Activated CD4-positive, CD25-positive, alpha-beta regulatory T cell treated with anti-CD3 and anti-CD28 coated beads, Interleukin-2, amount 50 U/mL, for 16 hours (primary cell): ENCODE measurements around the gene M1AP.

Experiments used
- DNase-seq: peaks from one replicate; pipeline ENCODE4 v3.0.0-alpha.2; 2020; ENCODE audit warnings: low read depth, low spot score

Gene M1AP

GRCh38 chr2:74526649-74527230, 121.4 kb downstream of the M1AP start:
- no peak for DNase-seq

DNA sequence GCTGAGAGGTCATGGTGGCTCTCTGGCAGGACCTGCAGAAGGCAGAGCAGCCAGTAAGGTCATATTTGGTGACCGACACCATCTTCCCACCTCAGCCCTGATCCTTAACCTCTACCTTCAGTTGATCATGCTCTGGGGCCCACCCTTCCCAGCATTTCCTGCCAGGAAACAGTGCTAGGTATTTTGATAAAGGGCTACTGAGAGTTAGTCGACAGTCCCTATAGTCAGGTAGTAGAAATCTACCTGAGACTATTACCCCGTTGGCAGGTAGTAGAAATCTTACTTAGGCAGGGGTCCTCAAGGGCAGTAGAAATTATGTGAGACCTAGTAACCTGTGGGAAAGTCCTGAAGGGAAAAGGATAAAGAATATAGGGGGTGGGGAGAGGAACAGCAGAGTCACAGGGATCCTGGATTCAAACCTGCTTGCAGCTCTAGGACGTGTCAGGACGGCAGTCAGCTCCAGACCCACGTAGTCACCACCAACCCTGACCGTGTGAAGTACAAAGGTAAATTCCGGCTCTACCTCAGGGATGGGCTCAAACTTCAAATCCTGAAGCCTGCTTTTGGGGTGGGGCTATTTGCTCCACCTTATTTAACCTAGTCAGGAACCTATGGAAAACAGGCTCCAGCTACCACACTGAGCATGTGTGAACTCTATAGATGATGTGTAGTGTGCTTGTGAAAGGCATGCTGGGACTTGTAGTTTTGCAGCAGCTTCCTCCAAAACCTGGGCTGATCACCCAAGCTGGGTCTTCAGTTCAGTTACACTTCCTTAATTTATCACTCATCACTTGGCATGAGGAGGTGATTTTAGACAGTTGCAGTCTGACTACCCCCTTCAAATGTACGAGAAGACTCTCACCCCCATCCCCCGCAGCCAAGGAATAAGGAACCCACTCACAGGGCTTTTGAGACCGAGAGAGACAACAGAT, 122.1 kb downstream of the M1AP start, which contains the start of gene DQX1:
TSS of gene DQX1 (minus strand) at position 515 of the 932 bp plus-strand sequence. CDS start at position 13, 502 bp downstream.
- DNase-seq = no peak

DNA sequence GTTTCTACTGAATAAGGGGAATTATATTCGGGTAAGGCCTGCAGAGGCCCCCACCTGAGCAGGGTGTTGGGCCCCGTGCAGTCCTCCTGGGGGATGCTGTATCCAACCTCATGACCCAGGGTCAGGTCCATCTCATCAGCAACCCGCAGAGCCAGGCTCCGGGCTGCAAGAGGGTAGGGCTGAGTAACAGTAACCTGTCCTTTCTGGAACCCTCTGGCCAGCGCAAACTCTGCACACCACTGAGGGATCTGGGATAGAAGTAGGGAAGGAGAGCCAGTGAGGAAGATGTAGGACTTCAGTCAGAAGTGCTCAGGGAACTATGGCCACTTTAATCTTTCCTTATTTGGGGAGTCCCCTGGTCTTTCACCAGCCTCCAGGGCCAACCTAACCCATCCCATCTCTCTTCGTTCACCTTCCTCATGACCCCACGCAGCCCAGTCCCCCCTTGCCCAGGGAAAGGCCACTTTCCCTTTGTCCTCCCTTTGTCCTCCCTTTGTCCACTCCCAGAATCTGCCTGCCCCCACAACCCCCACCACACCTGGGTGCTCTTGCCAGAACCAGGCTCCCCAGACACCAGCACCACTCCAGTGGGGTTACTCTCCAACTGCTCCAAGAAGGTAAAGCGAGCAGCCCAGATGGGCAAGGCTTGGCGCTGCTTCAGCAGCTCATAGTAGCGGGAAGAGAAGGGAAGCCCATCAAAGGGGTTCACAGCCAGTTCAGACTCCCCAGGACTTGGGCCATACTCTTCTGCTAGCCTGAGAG, 123.0 kb downstream of the M1AP start:
- DNase-seq = no peak

DNA sequence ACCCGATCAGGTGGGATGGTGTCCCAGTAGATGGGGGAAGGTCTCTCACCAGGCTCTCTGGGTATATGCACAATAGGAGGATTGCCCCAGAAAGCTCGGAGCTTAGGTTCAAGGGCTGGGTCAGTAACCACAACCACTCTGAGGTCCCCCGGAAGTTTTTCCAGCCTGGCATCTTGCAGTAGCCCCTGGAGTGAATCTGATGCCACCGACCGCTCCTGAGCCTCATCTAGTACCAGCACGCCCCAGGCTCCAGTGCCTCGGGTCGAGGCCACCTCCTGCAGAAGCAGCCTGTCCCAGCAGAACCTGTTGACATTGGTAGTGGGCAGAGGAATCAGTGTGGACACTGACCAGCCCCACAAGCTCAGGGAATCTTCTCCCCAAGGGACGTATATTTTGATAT, 124.1 kb downstream of the M1AP start:
- DNase-seq = no peak

GRCh38 chr2:74522516-74522915, 125.6 kb downstream of the M1AP start:
- no peak for DNase-seq

GRCh38 chr2:74516650-74517049, 131.5 kb downstream of the M1AP start:
- no peak for DNase-seq

GRCh38 chr2:74515981-74516633, 132.0 kb downstream of the M1AP start:
- no peak for DNase-seq

- DNase-seq = no peak
These were observed 132.7 kb downstream of the M1AP start for GRCh38 chr2:74515271-74515980.

DNA sequence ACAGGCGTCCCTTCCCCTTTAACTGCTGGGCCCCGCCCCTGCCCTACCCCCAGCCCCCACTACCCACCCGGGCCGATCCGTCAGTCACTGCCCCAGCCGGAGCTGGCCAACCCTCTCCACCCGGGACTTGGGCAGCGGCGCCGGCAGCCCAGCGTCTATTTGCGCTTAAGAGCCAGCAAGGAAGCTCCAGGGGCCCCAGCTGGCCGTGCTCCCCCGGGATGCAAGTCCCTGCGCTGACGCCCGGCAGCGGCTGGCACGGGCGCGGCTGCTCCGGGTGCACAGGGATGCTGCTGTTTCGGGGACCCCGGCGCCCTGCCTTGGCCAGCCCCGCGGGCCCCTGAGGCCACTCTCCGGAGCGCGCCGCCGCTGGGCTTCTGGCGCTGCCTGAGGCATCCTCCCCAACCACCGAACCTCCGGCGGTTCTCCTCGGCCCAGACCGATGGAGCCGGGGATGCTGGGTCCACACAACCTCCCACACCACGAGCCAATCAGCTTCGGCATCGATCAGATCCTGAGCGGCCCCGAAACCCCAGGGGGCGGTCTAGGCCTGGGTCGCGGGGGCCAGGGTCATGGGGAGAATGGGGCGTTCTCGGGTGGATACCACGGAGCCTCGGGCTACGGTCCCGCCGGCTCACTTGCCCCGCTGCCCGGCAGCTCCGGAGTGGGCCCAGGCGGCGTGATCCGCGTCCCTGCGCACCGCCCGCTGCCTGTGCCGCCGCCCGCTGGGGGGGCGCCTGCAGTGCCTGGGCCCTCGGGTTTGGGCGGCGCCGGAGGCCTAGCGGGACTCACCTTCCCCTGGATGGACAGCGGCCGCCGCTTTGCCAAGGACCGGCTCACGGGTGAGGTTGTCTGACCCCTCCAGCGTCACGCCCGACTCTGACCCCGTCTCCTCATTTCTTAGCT, 133.5 kb downstream of the M1AP start, which contains the start of gene TLX2:
TSS of gene TLX2 (plus strand) at position 83 of the 903 bp plus-strand sequence. CDS start at position 440, 357 bp downstream.
- DNase-seq = no peak

- DNase-seq = no peak
These were observed 134.3 kb downstream of the M1AP start for GRCh38 chr2:74513605-74514367.

- no peak for DNase-seq
These were observed 135.2 kb downstream of the M1AP start for GRCh38 chr2:74512744-74513604.

GRCh38 chr2:74511104-74511989, 136.8 kb downstream of the M1AP start:
- DNase-seq = no peak

- no peak for DNase-seq
These were observed 137.9 kb downstream of the M1AP start for GRCh38 chr2:74510272-74510671.

GRCh38 chr2:74507926-74508520, 140.1 kb downstream of the M1AP start:
- DNase-seq = no peak
